Upper lobe of left lung (tissue), 4 donors: ENCODE results near the gene ZNF648.

Experiments
- CTCF ChIP-seq, 6 experiments: fragments of 450-650 bp in 4 of 6; fragments of 200-600 bp in 2 of 6; sonication (generic) in 2 of 6; IDR thresholded peaks; one replicate each; pipeline ENCODE4 v1.5.1; 2016 to 2019; ENCODE audit warnings: antibody characterized with exemption in 6 of 6
- EP300 ChIP-seq, 4 donors: sonication (generic); formaldehyde crosslinking; IDR thresholded peaks; one replicate each; pipeline ENCODE4 v1.5.1; 2017; ENCODE audit warnings: antibody characterized with exemption in 4 of 4, control low read depth in 2 of 4
- POLR2A ChIP-seq, 4 donors: fragments of 450-650 bp; IDR thresholded peaks; one replicate each; pipeline ENCODE4 v1.5.1; 2016 to 2017; ENCODE audit warnings: antibody characterized with exemption in 4 of 4, mild to moderate bottlenecking in 2 of 4
- POLR2AphosphoS5 ChIP-seq, 2 donors: sonication (generic); formaldehyde crosslinking; IDR thresholded peaks; one replicate each; pipeline ENCODE4 v1.5.1; 2017; ENCODE audit warnings: antibody characterized with exemption in 2 of 2

GRCh38 chr1:182093781-182094180 lies 32.3 kb upstream of the ZNF648 start:
- TF ChIP-seq CTCF (IDR thresholded peaks at IDR 0.05) (no peak), POLR2A (IDR thresholded peaks at IDR 0.05) (no peak), POLR2AphosphoS5 (IDR thresholded peaks at IDR 0.05) (no peak), EP300 (IDR thresholded peaks at IDR 0.05) (no peak)
